ENCODE results near the gene PPP1R37.
A peak's percentile ranks its signal among the peaks of the same experiment; 100 is the strongest.

PPP1R37 gene, protein sequence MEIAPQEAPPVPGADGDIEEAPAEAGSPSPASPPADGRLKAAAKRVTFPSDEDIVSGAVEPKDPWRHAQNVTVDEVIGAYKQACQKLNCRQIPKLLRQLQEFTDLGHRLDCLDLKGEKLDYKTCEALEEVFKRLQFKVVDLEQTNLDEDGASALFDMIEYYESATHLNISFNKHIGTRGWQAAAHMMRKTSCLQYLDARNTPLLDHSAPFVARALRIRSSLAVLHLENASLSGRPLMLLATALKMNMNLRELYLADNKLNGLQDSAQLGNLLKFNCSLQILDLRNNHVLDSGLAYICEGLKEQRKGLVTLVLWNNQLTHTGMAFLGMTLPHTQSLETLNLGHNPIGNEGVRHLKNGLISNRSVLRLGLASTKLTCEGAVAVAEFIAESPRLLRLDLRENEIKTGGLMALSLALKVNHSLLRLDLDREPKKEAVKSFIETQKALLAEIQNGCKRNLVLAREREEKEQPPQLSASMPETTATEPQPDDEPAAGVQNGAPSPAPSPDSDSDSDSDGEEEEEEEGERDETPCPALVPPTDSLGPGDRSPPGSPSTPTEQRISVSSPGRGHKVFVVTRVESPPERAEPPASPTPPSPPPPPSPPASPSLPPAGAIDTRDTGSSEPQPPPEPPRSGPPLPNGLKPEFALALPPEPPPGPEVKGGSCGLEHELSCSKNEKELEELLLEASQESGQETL

DNA sequence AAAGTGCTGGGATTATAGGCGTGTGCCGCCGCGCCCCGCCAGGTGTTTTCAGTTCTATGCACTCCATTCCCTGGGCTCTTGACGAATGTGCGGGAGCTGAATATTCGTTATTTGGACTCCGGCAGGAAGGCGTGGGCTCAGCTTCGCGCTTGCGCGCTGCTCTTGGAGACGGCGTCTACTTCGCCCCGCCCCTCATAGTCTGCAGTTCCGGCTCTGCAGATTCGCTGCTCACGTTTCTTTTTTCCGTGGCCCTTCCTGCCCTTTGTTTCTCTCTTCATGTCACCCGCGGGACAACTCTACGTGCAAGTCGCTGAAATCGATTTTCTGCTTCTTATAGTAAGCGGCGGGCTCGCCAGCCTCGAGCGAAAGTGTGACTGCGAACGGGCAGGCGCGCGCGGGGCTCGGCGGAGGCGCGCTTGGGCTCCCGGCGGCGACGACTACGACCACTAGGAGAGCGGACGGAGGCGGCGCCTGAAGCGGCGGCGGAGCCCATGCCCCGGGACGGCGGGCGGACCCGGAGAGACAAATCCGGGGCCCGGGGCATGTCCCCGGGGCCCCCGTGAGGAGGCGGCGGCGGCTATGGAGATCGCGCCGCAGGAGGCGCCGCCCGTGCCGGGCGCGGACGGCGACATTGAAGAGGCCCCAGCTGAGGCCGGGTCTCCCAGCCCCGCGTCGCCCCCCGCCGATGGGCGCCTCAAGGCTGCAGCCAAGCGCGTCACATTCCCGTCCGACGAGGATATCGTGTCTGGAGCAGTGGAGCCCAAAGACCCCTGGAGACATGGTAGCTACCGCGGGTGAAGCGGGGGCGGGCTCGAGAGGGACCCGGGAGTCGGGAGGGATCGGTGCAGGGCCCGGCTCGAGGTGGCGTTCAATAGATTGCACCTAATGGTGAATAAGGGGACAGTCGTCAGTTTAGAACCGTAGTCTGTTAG, at the start of gene PPP1R37:
Gene PPP1R37, plus strand, starts transcription at position 433 of the 932 bp plus-strand sequence. Its CDS starts 147 bp downstream, at position 580.
- DNase-seq (ENCODE audit: low spot score): peak; percentile 98
- TF ChIP-seq, protein P1, sequence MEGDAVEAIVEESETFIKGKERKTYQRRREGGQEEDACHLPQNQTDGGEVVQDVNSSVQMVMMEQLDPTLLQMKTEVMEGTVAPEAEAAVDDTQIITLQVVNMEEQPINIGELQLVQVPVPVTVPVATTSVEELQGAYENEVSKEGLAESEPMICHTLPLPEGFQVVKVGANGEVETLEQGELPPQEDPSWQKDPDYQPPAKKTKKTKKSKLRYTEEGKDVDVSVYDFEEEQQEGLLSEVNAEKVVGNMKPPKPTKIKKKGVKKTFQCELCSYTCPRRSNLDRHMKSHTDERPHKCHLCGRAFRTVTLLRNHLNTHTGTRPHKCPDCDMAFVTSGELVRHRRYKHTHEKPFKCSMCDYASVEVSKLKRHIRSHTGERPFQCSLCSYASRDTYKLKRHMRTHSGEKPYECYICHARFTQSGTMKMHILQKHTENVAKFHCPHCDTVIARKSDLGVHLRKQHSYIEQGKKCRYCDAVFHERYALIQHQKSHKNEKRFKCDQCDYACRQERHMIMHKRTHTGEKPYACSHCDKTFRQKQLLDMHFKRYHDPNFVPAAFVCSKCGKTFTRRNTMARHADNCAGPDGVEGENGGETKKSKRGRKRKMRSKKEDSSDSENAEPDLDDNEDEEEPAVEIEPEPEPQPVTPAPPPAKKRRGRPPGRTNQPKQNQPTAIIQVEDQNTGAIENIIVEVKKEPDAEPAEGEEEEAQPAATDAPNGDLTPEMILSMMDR (IDR thresholded peaks at IDR 0.05; ENCODE audit: extremely low read depth, insufficient read depth, missing control alignments): no peak
- in situ Hi-C loops (cut with MboI; ENCODE audit: low pct_unique_long_range_greater_than_20kb, low sequenced_read_pairs, unreplicated experiment): no loop called here

DNA sequence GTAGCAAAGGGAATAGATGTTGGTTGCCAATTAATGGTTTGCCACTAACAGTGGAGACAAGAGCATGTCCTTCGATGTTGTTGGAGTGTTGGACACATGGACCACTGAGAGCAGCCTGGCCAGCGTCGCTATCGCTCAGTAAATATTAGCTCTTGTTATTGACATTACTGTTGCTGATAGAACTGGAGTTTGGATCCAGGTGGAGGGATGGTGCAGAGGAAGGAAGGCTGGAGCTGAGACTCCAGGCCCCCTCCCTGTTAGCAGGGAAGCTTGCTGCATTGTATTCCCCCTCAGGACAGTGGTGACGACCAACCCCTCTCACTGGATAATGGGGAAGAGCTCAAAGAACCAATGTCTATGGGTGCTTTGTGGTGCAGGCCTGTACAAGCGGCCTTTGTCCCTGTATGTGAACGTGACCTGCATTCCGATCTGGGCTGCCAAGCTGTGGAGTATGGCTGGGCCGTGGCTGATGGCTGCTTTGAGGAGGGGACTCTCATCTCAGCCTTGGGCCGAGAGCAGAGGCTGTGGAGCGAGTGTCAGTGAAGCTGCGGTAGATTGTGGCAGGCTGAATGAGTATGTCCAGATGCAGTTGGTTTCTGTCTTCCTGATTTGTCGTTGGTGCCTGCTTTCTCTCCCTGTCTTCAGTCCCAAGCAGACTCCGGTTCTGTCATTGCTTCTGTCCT, 47.2 kb upstream of the PPP1R37 start:
- no peak for DNase-seq (ENCODE audit: low spot score)
- in situ Hi-C loops (cut with MboI; ENCODE audit: low pct_unique_long_range_greater_than_20kb, low sequenced_read_pairs, unreplicated experiment): no loop called here

DNA sequence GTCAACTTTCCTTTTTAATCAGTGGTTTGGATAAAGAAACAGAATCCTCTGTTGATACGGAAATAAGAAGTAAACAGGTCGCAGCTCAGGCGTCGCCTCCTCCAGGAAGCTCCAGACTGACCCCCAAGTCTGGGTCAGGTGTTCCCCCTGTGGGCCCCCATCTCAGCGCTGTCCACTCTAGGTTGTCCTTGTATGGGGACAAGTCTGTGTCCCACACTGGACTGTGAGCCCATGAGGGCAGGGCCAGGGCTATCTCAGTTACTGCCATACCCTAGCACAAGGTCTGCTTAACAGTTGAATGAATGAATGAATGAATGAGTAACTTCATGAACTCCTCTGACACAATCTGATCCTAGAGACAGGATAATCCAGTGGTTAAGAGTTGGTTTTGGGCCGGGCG, 46.6 kb upstream of the PPP1R37 start:
- in situ Hi-C loops (cut with MboI; ENCODE audit: low pct_unique_long_range_greater_than_20kb, low sequenced_read_pairs, unreplicated experiment): no loop called here
- TF ChIP-seq, protein P1 (IDR thresholded peaks at IDR 0.05; ENCODE audit: extremely low read depth, insufficient read depth, missing control alignments): no peak
- no peak for DNase-seq (ENCODE audit: low spot score)

More for the DNA sequence above, 47.2 kb upstream of the PPP1R37 start:
- TF ChIP-seq, protein P1 (IDR thresholded peaks at IDR 0.05; ENCODE audit: extremely low read depth, insufficient read depth, missing control alignments): no peak

DNA sequence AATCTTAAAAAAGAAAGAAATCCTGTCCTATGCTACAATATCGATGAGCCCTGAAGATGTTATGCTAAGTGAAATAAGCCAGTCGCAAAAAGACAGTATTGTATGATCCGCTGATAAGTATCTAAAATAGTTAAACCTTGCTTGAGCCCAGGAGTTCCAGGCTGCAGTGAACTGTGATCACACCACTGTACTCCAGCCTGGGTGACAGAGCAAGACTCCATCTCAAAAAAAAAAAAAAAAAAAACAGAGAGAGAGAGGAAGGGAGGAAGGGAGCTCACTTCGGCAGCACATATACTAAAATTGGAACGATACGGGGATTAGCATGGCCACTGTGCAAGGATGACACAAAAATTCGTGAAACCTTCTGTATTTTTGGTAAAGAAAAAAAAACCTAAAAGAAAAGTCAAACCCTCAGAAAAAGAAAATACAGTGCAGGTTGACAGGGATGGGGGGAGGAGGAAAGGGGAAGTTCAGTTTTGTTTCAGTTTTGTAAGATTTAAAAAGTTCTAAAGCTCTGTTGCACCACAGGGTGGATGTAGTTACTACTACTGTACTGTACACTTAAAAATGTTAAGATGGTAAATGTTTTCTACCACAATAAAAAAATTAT, 45.7 kb upstream of the PPP1R37 start:
- peak; percentile 70 for DNase-seq (ENCODE audit: low spot score)
- in situ Hi-C loops (cut with MboI; ENCODE audit: low pct_unique_long_range_greater_than_20kb, low sequenced_read_pairs, unreplicated experiment): no loop called here
- TF ChIP-seq, protein P1 (IDR thresholded peaks at IDR 0.05; ENCODE audit: extremely low read depth, insufficient read depth, missing control alignments): peak; percentile 17

DNA sequence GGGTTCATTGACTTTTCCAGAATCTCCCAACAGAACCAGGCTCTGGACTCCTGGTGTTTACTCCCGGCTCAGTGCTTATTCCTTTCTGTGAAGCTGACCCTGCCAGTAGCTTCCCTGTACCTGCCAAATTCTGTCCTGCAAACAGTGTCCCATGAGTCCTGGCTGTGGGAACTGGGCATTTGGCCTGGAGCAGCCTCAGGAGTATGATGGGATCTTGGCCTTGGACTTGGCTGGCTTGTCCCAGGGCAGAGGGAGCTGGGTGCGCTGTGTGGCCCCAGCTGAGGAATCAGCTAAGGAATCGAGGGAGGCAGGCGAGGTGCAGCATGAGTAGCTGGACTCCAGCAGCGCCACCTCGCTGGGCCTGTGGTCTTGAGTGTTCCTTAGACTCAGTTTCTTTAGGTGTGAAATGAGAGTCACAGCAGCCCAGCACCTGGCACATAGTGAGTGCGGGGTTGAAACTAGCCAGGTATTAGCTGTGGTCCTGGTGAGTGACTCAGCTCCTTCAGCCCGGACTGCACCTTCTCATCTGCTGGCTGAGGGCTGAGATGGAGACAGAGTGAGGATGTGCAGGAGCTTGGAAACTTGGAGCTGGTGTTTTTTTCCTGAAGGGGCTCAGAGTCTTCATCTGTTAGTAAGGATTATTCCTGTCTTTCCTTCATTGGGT, 43.8 kb upstream of the PPP1R37 start:
- no peak for DNase-seq (ENCODE audit: low spot score)
- in situ Hi-C loops (cut with MboI; ENCODE audit: low pct_unique_long_range_greater_than_20kb, low sequenced_read_pairs, unreplicated experiment): no loop called here
- TF ChIP-seq, protein P1 (IDR thresholded peaks at IDR 0.05; ENCODE audit: extremely low read depth, insufficient read depth, missing control alignments): no peak

Data from GM13977 (cell line).